GM12891 (cell line): ENCODE results near the gene NCCRP1.

ENCODE experiments used
- POLR2A ChIP-seq: IDR thresholded peaks from 2 replicates; pipeline ENCODE4 v1.6.1; 2011; ENCODE audit warnings: low read depth, low read length, control low read depth
- POLR2AphosphoS5 ChIP-seq: IDR thresholded peaks from 2 replicates; pipeline ENCODE4 v1.6.1; 2011; ENCODE audit warnings: low read depth, low read length, control low read depth
- SPI1 ChIP-seq: IDR thresholded peaks from 2 replicates; pipeline ENCODE4 v1.6.1; 2011; ENCODE audit warnings: low read depth, low read length, control low read depth
- TAF1 ChIP-seq: IDR thresholded peaks from 2 replicates; pipeline ENCODE4 v1.6.1; 2011; ENCODE audit warnings: low read depth, low read length, control low read depth

DNA sequence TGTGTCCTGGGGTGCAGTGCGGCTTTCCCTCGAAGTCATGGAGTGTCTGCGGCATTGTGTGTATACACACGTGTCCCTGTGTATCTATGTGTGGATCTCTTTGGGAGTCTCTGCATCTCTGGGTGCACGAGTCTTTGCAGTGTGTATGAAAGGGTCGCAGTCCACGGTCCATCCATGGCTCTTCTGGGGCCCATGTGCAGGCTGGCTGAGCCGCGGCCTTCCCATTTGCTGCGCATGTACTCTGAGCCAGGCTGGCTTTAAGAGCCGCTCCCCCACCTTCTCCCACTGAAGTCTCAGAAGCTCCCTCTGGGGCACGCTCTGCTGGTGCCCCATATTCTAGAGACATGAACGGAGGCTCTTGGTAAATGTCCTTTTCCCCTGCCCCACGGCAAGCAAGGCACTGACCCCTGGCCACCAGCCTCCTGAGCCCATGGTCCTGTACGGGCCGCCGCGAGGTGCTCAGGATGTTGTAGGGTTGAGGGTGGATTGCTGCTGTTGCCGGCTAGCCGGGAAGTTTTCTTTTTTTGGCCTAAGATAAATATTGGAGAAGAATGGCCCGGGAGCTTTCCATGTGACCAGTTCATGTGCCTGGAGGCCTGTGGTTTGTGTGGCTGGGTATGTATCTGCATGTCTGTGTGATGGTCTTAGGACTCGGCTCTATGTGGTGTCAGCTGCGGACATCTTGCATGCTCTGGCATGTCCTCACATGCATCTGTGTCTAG, 39.3 kb upstream of the NCCRP1 start:
- no peak for TF ChIP-seq POLR2A
- TF ChIP-seq POLR2AphosphoS5: no peak
- no peak for TF ChIP-seq SPI1
- TF ChIP-seq TAF1: no peak
